ENCODE results near the gene PHRF1.

PHRF1 gene

GRCh38 chr11:656866-657265 is 80.6 kb downstream of the PHRF1 start:
- no peak for DNase-seq (ENCODE audit: low read depth)

GRCh38 chr11:657691-658126 is 81.4 kb downstream of the PHRF1 start:
- no peak for DNase-seq (ENCODE audit: low read depth)

GRCh38 chr11:659532-660085 is 83.3 kb downstream of the PHRF1 start:
- no peak for DNase-seq (ENCODE audit: low read depth)

GRCh38 chr11:660281-660680 is 84.0 kb downstream of the PHRF1 start:
- DNase-seq (ENCODE audit: low read depth): no peak

GRCh38 chr11:660681-661444 is 84.6 kb downstream of the PHRF1 start:
- DNase-seq (ENCODE audit: low read depth): no peak

All from ELR (cell line).